ENCODE measurements around the gene TBCD. TPM values are rescaled to one million over a fixed set of nuclear protein-coding genes. Genes with fewer than 3 reads are reported as not detected.

Gene TBCD
- polyA plus RNA-seq, 2 of the 4 experiments (the other 2 are of a cell fraction) = 33.5 to 49.1 TPM

GRCh38 chr17:82947051-82947991 lies 195.5 kb downstream of the TBCD start:
- Histone ChIP-seq H3K9me3 (peaks cover 93% of the 10 kb centered on the region), H3K4me2 (no peak overlapping the region), H3K4me1 (no peaks in the 10 kb centered on the region), H3K4me3 (no peak overlapping the region), H3K27ac (no peak overlapping the region)
- FAIRE-seq (no peak), DNase-seq (ENCODE audit: low read depth in 1 of 2, low spot score in 1 of 2) (no peak), ATAC-seq (peak in 1 of 2 experiments; percentile 13; a peak in 1 of 6 replicates)
- ChIA-PET POLR2A (no interaction called here), CTCF (no interaction called here)
- 81% methylated on average over 11 of the region's 11 CpGs for WGBS (ENCODE audit: missing lambda C conversion rate)
- TF ChIP-seq, protein P1, sequence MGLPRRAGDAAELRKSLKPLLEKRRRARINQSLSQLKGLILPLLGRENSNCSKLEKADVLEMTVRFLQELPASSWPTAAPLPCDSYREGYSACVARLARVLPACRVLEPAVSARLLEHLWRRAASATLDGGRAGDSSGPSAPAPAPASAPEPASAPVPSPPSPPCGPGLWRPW (IDR thresholded peaks at IDR 0.05) = no peak
- no peak for TF ChIP-seq FOXS1 (CRISPR knock-in tag; IDR thresholded peaks at IDR 0.05)
- TF ChIP-seq TP53 (CRISPR knock-in tag; IDR thresholded peaks at IDR 0.05) = no peak
- TF ChIP-seq, protein P2, sequence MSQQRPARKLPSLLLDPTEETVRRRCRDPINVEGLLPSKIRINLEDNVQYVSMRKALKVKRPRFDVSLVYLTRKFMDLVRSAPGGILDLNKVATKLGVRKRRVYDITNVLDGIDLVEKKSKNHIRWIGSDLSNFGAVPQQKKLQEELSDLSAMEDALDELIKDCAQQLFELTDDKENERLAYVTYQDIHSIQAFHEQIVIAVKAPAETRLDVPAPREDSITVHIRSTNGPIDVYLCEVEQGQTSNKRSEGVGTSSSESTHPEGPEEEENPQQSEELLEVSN (IDR thresholded peaks at IDR 0.05; ENCODE audit: borderline replicate concordance, low read depth) = no peak

GRCh38 chr17:82948081-82948511 lies 196.2 kb downstream of the TBCD start:
- 90% methylated on average over 18 of the region's 18 CpGs for WGBS (ENCODE audit: missing lambda C conversion rate)
- Histone ChIP-seq H3K9me3 (peaks cover 99% of the 10 kb centered on the region), H3K4me2 (no peak overlapping the region), H3K4me1 (no peaks in the 10 kb centered on the region), H3K4me3 (no peak overlapping the region), H3K27ac (no peak overlapping the region)
- FAIRE-seq (no peak), ATAC-seq (no peak), DNase-seq (ENCODE audit: low read depth in 1 of 2, low spot score in 1 of 2) (no peak)
- ChIA-PET POLR2A (no interaction called here), CTCF (no interaction called here)
- TF ChIP-seq, protein P3, sequence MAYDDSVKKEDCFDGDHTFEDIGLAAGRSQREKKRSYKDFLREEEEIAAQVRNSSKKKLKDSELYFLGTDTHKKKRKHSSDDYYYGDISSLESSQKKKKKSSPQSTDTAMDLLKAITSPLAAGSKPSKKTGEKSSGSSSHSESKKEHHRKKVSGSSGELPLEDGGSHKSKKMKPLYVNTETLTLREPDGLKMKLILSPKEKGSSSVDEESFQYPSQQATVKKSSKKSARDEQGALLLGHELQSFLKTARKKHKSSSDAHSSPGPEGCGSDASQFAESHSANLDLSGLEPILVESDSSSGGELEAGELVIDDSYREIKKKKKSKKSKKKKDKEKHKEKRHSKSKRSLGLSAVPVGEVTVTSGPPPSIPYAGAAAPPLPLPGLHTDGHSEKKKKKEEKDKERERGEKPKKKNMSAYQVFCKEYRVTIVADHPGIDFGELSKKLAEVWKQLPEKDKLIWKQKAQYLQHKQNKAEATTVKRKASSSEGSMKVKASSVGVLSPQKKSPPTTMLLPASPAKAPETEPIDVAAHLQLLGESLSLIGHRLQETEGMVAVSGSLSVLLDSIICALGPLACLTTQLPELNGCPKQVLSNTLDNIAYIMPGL (CRISPR knock-in tag; IDR thresholded peaks at IDR 0.05; ENCODE audit: borderline replicate concordance) = no peak
- TF ChIP-seq CBX2 (IDR thresholded peaks at IDR 0.05; ENCODE audit: borderline replicate concordance, low read depth) = no peak
- no peak for TF ChIP-seq MAX (IDR thresholded peaks at IDR 0.05)
- no peak for TF ChIP-seq ZNF302 (CRISPR knock-in tag; IDR thresholded peaks at IDR 0.05)
- TF ChIP-seq HOXA7 (CRISPR knock-in tag; IDR thresholded peaks at IDR 0.05) = no peak
- TF ChIP-seq, protein P4, sequence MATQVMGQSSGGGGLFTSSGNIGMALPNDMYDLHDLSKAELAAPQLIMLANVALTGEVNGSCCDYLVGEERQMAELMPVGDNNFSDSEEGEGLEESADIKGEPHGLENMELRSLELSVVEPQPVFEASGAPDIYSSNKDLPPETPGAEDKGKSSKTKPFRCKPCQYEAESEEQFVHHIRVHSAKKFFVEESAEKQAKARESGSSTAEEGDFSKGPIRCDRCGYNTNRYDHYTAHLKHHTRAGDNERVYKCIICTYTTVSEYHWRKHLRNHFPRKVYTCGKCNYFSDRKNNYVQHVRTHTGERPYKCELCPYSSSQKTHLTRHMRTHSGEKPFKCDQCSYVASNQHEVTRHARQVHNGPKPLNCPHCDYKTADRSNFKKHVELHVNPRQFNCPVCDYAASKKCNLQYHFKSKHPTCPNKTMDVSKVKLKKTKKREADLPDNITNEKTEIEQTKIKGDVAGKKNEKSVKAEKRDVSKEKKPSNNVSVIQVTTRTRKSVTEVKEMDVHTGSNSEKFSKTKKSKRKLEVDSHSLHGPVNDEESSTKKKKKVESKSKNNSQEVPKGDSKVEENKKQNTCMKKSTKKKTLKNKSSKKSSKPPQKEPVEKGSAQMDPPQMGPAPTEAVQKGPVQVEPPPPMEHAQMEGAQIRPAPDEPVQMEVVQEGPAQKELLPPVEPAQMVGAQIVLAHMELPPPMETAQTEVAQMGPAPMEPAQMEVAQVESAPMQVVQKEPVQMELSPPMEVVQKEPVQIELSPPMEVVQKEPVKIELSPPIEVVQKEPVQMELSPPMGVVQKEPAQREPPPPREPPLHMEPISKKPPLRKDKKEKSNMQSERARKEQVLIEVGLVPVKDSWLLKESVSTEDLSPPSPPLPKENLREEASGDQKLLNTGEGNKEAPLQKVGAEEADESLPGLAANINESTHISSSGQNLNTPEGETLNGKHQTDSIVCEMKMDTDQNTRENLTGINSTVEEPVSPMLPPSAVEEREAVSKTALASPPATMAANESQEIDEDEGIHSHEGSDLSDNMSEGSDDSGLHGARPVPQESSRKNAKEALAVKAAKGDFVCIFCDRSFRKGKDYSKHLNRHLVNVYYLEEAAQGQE (IDR thresholded peaks at IDR 0.05) = no peak
- TF ChIP-seq SREBF2 (IDR thresholded peaks at IDR 0.05) = no peak
- no peak for TF ChIP-seq NPAS2 (CRISPR knock-in tag; IDR thresholded peaks at IDR 0.05; ENCODE audit: borderline replicate concordance)
- TF ChIP-seq RAD21 (conservative IDR thresholded peaks at IDR 0.05 in 1 of 2, IDR thresholded peaks at IDR 0.05 in 1 of 2) = no peak
- TF ChIP-seq CBX8 (IDR thresholded peaks at IDR 0.05) = no peak
- TF ChIP-seq SMC3 (IDR thresholded peaks at IDR 0.05) = no peak
- no peak for TF ChIP-seq EHMT2 (IDR thresholded peaks at IDR 0.05; ENCODE audit: low read depth)
- no peak for TF ChIP-seq ELK1 (IDR thresholded peaks at IDR 0.05; ENCODE audit: low read depth, low read length)
- no peak for TF ChIP-seq RFX5 (IDR thresholded peaks at IDR 0.05)
- TF ChIP-seq NR3C1 (IDR thresholded peaks at IDR 0.05) = no peak
- TF ChIP-seq HDAC2 (IDR thresholded peaks at IDR 0.05) = no peak
- TF ChIP-seq CEBPB (IDR thresholded peaks at IDR 0.05) = no peak
- no peak for TF ChIP-seq ZC3H11A (IDR thresholded peaks at IDR 0.05)
